GM18507 (cell line): ENCODE results near the gene APAF1.

Experiments used
- DNase-seq: peaks from one replicate; pipeline ENCODE4 v3.0.0; 2011; ENCODE audit warnings: low read depth; ENCODE audit not compliant: insufficient read length; ENCODE audit errors: extremely low spot score
- FAIRE-seq: peaks from 2 replicates; lab custom pipeline; 2011; peaks lifted over from hg19 to GRCh38; lab: Jason Lieb, UNC

Gene APAF1

DNA sequence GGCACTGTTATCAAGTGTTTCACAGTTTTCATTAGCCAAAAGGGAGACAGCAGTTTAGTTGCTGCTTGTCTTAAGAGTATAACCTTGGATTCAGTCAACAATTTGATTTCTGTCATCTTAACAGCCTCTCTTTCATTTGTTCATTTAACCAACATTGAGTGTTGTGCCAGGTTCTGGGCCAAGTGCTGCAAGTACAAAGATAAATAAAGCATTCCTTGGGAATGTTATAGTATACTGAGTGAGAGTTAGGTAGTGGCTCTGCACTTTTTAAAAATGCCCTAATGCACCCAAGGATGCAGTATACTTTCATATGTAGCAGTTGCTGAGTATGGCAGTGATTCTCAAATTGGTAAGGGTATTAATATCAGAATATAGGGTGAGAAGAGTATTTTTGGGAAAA lies 15.4 kb downstream of the APAF1 start:
- FAIRE-seq, result no peak
- DNase-seq, result no peak

DNA sequence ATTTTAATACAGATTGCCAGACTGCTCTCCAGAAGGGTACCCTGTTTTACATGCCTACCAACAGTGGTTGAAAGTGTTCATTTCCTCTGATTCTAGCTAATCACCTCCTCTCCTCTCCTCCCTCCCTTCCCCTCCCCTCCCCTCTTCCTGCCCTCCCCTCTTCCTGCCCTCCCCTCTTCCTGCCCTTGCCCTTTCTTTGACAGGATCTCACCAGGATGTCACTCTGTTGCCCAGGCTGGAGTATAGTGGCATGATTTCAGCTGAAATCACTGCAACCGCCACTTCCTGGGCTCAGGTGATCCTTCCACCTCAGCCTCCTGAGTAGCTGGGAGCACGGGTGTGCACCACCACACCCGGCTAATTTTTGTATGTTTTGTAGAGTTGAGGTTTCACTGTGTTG lies 24.7 kb downstream of the APAF1 start:
- FAIRE-seq (no peak), DNase-seq (no peak)

DNA sequence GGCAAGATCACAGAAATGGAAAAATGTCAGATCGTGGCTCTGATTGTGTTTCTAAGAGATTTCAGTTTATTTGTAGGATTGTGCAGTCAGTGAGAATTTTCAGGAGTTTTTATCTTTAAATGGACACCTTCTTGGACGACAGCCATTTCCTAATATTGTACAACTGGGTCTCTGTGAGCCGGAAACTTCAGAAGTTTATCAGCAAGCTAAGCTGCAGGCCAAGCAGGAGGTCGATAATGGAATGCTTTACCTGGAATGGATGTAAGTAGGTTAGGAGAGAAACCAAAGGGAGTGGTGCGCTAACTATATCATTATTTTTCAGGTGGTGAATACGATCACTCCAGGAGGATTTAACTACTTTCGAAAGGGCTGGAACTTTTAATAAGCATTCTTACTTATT lies 26.4 kb downstream of the APAF1 start:
- no peak for FAIRE-seq

DNA sequence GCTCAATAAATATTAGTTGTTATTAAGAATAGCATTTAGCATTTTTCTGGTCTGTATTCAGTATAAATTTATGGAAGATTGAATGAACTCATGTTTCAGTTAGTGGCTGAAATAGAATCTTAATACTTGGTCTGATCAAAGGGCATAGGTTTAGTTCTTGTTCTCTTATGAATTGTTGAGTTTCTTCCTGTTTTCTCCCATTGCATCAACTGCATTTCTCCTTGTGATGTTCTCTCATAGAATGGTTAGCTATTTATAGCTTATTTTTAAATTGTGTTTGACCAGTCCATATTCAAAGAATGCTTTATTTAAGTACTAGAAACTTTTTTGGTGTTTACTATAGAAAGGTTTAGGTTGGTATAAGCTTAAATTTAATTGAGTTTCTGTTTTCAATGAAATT lies 29.8 kb downstream of the APAF1 start:
- FAIRE-seq, result no peak
- no peak for DNase-seq

More for the DNA sequence above, 26.4 kb downstream of the APAF1 start:
- no peak for DNase-seq

DNA sequence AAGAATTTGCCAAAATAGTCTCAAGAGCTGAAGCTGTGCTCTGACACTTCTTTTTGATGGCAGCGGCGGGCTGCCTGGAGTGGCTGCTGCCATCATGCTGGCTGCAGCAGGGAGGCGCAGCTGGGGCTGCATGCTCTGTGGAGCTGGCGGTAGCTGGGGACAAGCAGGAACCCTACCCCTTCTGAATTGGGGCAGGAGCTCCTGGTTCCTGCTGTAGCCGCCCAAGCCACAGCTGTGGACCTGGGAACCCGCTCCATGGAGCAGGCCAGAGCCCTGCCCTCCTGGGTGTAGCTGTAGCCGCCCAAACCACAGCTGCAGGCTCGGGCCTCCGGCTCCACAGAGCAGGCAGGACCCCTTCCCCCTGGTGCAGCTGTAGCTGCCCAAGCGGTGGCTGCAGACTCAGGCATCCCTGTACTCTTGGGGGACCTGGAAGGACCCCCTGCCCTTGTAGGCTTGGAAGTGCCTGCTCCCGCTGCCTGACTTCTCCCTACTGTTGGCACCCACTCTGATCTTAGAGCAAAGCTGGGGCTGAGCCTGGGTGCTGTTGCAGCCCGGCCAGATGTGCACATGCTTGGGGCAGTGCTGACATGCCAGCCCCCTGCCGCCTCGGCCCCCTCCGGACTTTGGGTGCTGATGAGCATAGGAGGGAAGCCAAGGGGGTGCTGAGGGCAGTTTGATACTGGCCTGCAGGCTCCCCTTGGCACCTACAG lies 33.3 kb downstream of the APAF1 start:
- FAIRE-seq, result no peak

DNA sequence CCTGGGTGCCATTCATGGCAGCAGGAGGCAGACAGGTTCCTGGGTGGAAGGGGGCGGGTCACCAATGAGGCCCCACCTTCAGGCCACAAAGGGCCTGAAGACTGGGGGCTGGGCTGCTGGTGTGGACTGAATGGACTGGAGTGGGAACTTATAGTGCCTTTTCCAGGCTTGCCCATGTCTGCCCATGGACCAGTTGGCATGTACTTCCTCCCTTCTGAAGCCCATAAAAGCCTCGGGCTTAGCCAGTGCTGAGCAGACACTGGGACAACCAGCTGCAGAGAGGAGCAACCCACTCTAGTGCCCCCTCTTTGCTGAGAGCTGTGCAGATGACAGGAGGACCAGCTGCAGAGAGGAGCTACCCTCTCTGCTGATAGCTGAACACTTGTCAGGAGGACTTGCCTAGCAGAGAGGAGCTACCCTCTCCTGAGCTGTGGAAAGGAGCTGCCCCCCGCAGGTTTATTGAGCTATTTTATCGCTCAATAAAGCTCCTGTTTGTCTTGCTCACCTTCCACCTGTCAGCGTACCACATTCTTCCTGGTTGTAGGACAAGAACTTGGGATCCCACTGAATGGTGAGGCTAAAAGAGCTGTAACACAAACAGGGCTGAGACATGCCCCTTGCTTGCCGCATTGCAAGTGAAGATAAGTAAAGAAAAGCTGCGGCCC lies 34.0 kb downstream of the APAF1 start:
- FAIRE-seq, result no peak
- no peak for DNase-seq

More for the DNA sequence above, 33.3 kb downstream of the APAF1 start:
- DNase-seq, result no peak

DNA sequence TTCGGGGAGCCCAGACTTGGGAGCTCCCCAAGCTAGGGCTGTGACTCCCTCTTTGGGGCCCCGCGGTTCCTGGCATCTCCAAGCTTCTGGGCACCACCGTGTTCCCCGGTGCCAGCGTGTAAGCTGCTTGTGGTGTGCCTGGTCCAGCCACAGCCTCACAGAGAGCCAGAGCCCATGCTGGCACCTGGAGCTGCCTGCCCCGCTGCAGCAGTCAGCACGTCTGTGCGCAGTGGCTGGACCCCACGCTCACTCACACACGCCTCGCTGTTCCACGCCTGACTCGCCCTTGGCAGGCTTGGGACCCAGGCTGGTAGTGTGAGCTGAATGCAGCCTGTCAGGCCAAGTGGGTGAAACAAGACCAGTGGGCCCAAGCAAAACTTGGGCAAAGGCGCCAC lies 34.5 kb downstream of the APAF1 start:
- FAIRE-seq (no peak), DNase-seq (no peak)

DNA sequence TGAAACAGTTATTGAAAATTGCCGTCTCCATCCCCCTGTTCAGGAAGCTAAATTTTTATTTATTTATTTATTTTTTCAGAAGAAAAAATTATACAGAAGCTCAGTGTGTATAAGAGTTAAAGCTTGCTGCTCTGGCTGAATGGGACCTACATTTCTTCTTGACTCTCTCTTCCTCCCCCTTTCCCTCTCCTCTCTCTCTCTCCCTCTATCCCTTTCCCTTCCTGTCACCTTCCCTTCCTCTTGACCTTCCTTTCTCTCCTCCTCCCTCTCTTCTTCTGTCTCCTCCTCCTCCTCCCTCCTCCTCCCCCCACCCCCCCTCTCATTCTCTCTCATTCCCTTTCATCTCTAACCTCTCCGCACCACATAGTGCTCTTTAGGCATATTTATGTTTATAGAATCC lies 39.1 kb downstream of the APAF1 start:
- DNase-seq, result no peak
- no peak for FAIRE-seq

DNA sequence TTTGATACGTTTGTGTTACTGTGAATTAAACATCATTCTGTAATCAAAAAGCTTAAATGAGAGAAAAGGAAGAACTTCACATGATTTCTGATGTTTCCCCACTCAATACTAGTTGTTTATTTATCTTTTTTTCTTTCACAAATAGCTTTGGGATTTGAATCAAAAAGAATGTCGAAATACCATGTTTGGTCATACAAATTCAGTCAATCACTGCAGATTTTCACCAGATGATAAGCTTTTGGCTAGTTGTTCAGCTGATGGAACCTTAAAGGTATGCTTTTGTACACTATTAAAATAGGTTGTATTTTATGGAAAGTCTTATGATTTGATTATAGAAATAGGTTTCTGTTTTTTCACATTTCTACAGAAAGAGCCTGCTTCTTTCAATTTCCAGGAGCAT lies 41.5 kb downstream of the APAF1 start:
- DNase-seq (no peak), FAIRE-seq (no peak)

DNA sequence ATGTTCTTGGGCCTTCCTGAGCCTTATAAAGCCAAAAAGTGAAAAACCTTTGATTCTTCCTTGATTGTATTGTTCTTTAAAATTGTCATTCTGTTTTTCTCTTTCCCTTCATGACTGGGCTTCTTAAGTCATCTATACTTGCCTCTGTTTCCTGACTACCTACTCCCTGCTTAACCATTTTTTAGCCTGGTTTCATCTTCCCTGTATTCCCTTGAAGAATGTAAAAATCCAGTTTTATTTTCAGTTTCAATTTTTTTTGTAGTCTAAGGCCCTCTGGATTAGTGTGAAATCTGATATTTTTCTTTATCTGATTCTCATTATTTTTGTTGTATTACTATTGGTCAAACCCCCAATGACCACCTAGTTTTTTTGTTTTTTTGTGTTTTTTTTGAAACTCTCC lies 46.3 kb downstream of the APAF1 start:
- DNase-seq, result no peak
- no peak for FAIRE-seq

DNA sequence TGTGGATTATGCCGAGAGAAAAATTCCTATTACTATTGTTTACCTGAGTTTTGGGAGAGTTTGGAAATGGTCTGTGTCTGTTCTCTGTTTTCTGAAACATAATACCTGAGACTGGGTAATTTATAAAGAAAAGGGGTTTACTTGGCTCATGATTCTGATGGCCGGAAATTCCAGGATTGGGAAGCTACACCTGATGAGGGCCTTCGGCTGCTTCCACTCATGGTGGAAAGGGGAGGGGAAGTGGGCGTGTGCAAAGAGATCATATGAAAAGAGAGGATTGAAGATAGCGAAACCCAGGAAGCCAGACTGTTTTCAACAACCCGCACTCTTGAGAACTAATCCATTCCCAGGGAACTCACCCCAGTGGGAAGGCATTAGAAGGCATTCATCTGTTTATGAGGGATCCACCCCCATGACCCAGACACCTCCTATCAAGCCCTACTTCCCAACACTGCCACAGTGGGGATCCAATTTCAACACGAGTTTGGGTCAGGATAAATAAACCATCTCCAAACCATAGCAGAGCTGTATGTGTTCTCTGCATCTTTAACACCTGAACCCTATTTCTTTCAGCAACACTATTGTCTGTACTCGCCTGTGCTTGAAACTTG lies 51.1 kb downstream of the APAF1 start:
- FAIRE-seq, result no peak

DNA sequence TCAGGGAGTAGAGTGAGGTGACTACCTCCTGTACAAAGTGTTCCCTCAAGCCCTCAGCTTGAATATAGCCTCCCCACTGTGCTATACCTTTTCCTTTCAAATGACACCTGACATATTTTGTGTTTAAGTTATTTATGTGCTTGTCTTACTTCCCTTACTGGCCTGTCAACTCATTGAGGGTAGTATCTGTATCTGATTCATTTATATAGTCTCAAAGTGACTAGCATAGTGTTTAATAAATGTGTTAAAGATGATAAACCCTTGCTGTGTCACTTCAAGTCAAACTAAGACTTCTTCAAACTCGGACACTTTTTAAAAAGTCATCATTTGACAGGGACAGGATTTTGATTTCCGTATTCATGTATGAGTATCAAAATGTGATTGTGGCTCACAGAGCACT lies 52.1 kb downstream of the APAF1 start:
- DNase-seq (no peak), FAIRE-seq (no peak)

More for the DNA sequence above, 51.1 kb downstream of the APAF1 start:
- DNase-seq, result no peak

DNA sequence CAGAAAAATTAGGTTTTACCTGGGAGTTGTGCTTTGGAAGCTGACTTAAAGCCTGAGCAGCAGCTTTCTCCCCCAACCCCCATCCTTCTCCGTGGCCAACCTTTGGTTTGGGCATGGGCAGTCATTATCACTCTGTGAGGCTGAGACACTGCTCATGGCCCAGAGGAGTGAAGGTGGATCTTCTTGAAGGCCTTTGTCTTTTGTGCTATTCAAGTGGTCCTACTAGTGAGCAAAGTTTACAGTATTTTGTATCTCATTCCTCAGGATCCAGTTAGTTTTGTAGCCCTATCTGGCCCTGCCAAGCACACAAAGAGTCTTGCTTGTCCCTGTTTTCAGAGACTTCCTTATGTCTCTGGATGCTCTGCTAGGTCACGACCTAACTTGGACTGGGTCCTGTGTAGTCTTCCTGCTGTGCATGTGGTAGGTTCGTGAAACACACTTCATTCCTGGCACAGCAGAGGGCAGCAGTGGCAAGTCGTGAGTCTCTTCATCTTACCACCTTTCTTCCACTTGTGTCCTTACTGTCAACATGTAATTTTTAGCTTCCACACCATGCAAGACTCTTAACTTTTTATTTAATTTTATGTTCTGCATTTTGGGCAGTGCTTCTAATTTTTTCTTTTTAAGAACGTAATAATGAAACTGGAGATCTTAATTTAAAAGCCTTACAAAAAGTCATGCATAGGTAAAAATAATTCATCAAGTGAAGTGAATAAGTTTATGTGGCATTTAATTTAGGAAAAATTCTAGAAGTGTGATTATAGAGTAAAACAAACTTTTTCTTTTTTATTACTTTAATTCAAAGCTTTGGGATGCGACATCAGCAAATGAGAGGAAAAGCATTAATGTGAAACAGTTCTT lies 53.7 kb downstream of the APAF1 start:
- DNase-seq, result peak; percentile 20
- FAIRE-seq, result peak; percentile 87

DNA sequence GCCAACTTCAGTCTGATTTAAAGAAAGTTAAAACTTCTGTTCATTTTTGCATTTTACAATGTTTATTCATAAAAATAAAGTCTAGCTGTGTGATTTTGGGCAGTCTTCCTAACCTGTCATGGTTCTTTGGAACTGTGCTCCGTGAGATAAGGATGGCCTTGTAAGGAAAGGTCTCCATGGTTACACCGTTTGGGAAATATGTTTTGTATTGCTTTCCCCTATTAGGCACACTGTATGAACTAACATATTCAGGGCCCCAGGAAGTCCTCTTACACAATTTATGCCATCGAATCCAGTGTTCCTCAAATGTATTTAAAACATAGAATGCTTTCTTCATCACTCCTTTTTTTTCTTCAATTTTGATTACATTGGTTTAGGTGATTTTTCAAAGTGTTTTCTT lies 54.5 kb downstream of the APAF1 start:
- DNase-seq (no peak), FAIRE-seq (no peak)

DNA sequence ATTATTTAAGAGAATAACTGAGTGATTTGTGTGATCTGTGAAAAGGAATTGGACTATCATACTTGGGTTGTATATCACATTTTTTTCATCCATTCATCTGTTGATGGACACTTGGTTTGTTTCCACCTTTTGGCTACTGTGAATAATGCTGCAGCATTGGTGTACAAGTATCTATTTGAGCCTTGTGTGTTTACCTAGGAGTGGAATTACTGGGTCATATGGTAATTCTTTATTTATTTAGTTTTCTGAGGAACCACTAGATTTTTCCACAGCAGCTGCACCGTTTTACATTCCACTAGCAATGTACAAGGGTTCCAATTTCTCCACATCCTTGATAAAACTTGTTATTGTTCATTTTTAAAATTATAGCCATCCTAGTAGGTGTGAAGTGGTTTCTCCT lies 56.1 kb downstream of the APAF1 start:
- no peak for DNase-seq
- no peak for FAIRE-seq

DNA sequence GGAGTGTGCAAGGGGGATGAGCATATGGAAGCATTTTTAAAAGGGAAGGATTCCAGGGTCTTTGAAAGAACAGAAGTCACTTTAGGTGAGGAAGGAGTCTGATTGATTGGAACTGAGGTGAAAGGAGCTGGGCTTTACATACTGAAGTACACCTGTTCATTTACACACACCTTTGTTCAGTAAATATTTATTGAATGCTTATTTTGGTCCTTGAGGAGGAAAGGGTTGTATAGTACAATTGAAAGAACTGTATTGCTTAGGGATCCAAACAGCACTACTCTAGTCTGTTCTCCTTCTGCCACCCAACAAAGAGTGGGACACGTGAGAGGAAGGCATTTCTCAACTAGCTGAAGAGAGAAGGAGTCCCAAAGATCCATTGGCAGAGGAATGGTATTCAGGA lies 63.9 kb downstream of the APAF1 start:
- no peak for FAIRE-seq
- DNase-seq, result no peak

DNA sequence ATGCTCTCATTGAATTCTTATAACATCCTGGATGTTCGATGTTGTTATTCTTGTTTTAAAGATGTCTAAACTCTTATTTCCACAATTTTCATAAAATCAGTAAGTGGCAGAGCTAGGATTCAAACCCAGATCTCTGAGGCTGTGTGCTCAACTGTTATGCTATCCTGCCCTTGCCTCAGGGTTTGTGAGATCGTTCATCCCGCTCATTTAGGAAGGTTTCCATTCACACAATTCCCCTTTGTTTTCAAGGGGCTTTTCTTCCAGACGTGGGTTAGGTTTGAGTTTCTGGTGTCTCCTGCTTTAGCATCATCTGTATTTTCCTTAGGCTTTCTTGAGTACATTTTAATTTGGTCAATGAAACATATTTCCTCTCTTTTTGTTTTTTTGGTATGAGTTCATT lies 69.3 kb downstream of the APAF1 start:
- no peak for FAIRE-seq

DNA sequence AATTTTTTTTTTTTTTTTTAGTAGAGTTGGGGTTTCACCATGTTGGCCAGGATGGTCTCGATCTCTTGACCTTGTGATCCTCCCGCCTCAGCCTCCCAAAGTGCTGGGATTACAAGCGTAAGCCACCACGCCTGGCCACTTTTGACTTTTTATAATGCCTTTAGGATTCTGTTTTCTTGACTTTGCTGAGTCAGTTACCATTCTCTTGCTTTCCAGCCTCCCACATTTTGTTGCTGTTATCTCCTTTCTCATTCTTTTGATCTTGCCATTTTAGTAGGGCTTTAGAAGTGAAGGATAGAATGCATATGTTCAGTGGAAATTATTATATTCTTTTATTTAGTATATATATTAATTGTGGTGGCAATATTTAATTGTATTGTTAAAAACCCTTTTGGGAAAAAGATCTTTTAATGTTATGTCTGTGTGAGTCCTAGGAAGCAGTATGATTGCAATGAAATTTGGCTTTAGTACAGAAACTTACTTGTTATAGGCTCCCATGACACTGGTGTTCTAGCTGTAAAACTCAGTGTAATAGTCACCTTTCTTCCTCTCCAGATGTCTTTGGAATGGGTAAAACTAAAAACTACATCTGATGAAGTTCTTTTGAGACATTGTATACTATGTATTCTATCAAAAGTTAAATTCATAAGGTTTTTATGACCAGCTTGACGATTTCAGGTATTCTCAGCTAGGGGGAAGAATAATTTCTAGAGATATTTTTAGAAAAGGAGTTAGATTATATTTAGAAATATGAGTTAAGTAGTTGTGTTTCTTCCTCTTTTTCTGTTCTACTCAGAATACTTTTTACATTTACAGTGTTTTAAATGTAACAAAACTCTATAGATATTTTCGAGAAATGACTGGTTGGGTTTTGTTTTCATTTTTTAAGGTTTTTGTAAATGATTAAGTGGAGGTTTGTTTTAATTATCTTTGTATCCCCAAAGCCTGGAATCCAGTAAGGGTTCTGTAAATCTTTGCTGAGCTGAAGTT lies 74.7 kb downstream of the APAF1 start:
- peak; percentile 57 for FAIRE-seq

More for the DNA sequence above, 69.3 kb downstream of the APAF1 start:
- no peak for DNase-seq

DNA sequence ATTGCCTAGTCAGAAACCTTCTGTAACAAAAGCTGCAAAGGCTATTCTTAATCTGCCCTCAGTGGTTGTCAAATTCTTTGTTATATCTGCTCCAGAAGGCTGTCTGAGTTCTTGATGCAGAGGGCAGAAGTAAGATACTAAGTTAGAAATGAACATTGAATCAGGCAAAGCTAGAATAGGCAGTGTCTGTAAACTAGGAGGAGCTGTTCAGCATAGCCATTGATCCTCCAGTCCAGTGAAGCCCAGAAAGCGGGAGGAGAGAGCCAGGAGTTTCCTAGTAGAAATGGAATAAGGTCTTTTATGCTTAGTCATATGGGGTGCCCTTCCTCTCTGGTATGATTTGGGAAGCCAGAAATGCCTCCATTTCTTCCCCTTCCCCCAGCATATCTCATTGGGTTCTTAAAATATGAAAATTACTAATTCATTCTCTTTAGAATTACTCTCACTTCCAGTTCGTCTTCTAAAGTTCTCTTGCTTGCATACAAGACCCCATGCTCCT lies 76.2 kb downstream of the APAF1 start:
- FAIRE-seq (no peak), DNase-seq (no peak)

More for the DNA sequence above, 74.7 kb downstream of the APAF1 start:
- no peak for DNase-seq
